GM21737 (cell line): ENCODE data around the gene CISD3.

Experiments used
- ATAC-seq: cut with Tn5 transposase; IDR thresholded peaks from one replicate; pipeline ENCODE4 v1.9.1; 2021; ENCODE audit warnings: mild to moderate bottlenecking, moderate library complexity; ENCODE audit not compliant: unreplicated experiment

The CISD3 gene

DNA sequence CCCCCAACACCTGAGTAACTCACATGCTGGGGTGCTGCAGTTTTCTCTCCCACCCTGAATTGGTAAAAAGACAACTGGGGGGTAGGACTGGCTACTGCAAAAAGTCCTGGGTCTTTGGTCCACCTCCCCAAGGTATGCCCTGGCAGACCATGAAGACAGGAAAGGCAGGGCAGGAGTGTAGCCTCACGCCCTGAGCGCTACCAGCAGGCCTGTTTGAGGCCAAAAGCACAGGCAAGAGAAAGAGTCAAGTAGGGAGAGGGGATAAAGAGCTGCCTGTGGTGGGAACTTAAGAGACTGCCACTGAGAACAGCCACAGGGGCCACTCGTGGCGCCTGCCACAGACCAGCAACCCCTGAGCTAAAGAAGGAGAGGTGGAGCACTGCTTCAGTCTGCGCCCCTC, 36.2 kb downstream of the CISD3 start:
- no peak for ATAC-seq

DNA sequence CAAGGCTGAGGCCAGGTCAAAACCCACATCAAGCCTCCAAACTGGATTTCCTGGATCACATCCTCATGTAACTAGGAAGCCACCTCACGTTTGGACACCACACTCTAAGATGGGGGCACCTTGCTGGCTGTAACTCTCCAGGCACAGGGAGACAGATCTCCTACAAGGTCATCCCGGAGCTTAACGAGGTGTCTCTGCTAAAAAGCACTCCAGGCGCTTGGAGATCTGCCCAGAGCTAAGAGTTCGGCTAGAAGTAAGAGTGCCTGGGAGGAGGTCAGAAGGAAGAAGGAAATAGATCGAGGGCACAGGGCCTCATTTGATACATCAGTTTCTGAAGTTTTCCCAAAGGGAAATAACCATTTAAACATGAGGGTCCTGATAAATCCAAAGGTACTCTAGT, 38.3 kb downstream of the CISD3 start:
- no peak for ATAC-seq

DNA sequence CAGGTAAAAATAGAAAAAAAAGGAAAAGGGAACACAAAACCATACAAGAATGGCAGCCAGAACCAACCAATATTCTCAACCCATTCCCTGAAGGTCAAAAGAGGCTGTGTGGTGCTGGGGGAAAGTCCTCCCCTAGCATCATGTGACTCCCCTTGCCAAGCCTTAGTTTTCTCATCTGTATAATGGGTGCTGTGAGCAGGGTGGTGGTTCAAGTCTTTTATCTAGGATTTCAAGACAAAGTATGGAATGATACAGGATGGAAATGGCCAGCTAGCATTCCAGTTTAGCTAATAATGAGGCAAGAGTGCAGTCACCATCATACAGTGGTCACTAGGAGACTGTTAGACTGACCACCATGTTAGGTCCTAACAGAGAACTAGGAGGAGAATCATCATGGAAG, 43.1 kb downstream of the CISD3 start:
- ATAC-seq: no peak

DNA sequence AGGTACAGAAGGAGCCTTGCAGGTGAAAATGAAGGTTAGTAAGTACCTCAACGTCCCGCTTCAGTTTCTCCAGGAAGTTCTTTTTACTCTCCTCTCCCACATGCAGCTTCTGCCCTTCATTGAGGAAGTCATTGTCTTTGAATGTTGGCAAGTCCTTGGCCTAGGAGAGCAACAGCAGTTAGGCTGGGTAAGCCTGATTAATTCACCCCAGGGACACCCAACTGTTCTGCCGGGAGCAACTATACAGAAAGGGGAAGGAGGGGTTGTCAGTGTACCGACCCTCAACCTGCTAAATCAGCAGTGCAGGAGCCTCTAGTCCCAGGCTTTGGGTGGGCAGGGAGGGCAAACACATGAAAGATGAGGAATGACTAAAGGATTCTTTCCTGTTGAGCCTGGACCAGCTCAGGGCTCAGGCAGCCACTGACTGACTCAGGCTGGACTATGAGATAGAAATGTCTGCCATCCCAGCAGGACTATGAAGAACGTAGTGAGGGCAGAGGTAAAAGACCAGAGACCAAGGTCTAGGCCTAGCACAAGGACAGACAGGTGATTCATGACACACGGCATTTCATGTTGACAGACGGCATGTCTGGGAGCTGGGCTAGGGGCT, 47.6 kb downstream of the CISD3 start:
- ATAC-seq: no peak

DNA sequence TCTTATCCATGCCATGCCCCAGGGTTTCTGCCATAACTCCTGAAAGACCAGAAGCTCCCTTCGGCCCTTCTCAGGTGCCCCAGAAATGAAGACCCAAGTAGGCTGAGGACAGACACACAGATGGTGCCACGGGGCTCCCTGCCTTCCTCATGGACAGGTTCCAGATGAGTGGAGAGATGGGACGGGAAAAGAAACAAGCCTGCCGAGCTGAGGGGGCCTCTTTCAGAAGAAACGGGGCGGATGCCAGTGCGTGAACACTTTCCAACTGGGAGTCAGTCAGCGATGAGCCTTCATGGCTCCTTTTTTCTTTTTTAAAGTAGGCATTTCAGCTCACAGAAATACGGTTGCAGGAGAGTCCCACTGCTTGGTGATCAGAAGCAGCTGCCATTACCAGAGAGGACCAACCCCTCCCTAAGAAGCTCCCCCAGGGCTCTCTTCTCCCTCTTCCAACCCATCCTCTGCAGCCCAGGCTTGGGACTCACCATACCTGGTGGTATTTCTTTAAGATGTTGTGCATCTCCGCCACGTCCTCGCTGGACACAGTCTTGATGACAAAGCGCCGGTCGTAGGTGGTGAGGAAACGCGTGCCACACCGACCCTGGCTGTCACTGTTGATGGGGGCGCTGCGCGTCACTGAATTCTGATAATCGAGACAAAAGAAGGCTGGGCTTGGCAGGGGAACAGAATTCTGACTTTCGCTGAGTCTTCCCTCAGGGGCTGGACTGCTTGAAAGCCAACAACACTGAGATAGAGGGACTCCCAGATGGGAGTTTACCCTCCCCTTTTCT, 50.0 kb downstream of the CISD3 start:
- no peak for ATAC-seq

DNA sequence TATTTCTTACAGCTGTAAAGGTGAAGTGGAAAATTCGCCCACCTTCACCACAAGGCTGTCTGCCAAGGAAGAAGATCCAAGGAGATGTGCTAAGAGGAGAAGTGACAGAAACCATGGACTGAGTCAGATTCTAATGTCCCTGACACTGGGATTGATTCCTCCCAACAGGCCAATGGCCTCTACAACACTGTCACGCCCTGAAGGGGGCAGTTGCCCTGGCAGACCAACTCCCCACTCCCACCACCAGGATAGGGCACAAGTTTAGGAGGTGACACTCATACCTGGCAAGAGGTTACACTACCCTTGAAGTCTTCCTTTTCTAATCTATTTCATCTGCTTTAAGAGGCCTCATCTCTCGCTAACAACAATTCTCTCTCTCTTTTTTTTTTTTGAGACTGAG, 53.1 kb downstream of the CISD3 start:
- no peak for ATAC-seq
